ENCODE data around the gene TPSG1.
"Not testable (repeated sequence)": the region's sequence is repeated elsewhere in the genome, so short reads cannot be mapped to it uniquely, and the experiment has no call there.

TPSG1 gene

DNA sequence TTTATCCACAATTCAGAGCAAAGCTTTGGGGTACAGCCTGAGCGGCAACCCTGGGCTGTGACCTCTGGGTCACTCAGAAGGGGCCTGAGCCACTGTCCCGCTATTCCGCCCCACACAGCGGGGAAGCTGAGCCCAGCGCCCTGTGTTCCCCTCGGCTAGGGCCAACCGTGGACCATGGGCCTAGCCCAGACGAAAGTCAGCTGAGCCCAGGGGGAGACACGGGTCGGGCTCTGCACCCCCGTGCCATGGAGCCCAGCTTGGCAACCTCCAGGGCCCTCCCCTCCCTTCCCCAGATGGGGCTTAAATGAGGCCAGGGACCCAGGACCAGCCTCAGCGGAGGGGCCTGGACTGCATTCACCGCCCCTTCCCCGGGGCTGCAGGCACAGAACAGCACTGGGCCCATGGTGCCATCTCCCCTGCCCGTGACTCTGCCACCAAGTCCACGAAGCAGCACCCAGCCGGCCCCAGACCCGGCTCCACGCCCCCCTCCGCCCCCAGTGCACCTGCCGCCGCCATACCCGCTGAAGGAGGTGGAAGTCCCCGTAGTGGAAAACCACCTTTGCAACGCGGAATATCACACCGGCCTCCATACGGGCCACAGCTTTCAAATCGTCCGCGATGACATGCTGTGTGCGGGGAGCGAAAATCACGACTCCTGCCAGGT is 32.6 kb upstream of the TPSG1 start:
- DNase-seq (ENCODE audit: extremely low read depth in 1 of 2, low read depth in 1 of 2) = no peak

DNA sequence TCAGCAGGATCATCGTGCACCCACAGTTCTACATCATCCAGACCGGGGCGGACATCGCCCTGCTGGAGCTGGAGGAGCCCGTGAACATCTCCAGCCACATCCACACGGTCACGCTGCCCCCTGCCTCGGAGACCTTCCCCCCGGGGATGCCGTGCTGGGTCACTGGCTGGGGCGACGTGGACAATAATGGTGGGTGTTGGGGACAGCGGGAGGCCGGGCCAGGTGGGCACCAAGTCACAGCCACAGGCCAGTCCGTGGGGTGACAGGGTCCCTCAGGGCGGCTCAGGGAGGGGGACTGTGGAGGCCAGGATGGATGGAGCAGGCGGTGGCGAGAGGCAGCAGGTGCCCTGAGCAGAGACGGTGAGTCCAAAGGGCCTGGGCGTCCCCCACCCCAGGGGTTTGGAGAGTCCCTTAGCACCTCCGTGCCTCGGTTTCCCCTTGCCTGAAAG is 31.8 kb upstream of the TPSG1 start:
- no peak for DNase-seq (ENCODE audit: extremely low read depth in 1 of 2, low read depth in 1 of 2)

DNA sequence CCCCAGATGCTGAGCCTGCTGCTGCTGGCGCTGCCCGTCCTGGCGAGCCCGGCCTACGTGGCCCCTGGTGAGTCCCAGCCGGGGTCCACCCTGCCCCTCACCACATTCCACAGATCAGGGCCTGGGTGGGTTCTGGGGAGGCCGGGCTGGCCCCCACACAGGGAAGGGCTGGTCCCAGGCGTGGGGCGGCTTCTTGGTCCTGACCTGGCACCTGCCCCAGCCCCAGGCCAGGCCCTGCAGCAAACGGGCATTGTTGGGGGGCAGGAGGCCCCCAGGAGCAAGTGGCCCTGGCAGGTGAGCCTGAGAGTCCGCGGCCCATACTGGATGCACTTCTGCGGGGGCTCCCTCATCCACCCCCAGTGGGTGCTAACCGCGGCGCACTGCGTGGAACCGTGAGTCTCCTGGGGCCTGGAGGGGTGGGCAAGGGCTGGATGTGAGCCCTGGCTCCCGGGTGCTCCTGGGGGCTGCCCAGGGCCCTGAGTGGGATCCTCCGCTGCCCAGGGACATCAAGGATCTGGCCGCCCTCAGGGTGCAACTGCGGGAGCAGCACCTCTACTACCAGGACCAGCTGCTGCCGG is 31.3 kb upstream of the TPSG1 start:
- DNase-seq (ENCODE audit: extremely low read depth in 1 of 2, low read depth in 1 of 2) = not testable (repeated sequence)

DNA sequence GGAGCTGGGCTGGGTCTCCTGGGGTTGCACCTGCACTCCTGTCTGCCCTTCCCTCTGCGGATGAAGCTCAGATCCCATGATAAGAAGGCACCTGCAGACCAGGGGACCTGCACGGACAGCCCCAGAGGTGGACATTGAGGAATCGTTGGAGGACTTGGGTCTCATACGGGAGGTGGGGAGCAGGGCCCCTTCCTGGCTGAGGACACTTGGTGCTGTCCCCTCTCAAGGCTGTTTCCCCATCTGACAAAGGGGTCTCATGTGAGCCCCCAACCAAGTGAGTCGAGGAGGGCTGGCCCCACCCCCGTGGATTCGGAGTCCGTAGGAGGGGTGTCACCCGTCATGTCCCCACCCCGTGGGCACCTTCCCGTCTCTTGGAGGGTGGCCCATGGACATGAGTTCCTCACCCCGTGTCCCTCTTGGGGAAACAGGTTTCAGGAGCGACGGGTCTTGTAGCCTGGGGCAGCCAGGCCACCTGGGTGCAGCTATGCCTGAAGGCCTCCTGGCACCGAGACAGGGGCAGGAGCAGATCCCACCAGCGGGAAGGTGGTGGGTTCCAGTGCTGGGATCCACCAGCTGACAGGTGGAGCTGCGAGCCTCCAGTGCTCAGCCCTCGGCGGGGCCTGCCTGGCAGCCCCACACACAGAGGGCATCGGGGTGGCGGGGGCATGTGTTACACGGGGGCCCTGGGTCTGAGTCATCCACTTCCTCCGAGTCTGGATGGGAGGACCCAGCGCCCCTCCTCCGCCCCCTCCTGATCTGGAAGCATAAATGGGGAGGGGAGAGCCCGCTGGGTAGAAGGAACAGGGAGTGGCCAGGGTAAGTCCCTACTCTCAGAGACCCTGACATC is 30.4 kb upstream of the TPSG1 start, which contains the start of gene TPSD1:
Gene TPSD1, plus strand, starts transcription at position 794 of the 847 bp plus-strand sequence. CDS start 212 bp downstream, outside the sequence.
- DNase-seq (ENCODE audit: extremely low read depth in 1 of 2, low read depth in 1 of 2) = not testable (repeated sequence)

DNA sequence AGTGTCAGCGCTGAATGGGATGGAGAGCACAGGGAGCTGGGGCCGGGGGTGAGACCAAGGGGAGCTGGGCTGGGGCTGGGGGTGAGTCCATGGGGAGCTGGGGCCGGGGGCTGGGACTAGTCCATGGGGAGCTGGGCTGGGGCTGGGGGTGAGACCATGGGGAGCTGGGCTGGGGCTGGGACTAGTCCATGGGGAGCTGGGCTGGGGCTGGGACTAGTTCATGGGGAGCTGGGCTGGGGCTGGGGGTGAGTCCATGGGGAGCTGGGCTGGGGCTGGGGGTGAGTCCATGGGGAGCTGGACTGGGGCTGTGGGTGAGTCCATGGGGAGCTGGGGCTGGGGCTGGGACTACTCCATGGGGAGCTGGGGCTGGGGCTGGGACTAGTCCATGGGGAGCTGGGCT is 29.8 kb upstream of the TPSG1 start:
- not testable (repeated sequence) for DNase-seq (ENCODE audit: extremely low read depth in 1 of 2, low read depth in 1 of 2)

DNA sequence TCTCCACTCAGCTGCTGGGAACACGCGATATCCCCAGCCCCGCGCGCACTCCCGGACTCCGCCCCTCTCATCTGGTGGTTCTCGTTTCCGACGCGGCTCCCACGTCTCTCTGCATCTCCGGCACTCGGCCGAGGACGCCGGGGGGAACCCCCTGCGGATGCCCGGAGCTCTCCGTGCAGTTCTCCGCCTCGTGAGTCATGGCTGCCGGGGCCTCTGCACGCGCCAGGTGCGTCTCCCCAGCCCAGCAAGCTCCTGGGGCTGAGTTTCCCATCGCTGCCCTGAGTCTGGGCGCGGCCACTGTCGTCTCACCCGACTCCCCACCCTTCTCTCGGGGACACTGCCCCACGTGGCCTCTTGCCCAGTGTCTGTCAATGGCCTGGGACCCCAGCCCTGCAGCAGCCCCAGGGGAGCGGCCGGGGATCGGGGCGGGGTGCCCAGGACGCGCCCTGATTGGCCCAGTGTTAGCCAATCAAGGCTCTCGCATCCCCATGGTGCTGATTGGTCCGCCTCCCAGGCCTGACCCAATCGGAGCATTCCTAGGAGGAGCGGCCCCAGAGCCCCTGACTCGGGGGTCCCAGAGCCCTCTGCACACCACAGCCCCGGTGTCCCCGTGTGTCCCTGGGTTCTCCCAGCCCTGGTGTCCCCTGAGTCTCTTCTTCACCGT is 28.8 kb upstream of the TPSG1 start:
- not testable (repeated sequence) for DNase-seq (ENCODE audit: extremely low read depth in 1 of 2, low read depth in 1 of 2)

DNA sequence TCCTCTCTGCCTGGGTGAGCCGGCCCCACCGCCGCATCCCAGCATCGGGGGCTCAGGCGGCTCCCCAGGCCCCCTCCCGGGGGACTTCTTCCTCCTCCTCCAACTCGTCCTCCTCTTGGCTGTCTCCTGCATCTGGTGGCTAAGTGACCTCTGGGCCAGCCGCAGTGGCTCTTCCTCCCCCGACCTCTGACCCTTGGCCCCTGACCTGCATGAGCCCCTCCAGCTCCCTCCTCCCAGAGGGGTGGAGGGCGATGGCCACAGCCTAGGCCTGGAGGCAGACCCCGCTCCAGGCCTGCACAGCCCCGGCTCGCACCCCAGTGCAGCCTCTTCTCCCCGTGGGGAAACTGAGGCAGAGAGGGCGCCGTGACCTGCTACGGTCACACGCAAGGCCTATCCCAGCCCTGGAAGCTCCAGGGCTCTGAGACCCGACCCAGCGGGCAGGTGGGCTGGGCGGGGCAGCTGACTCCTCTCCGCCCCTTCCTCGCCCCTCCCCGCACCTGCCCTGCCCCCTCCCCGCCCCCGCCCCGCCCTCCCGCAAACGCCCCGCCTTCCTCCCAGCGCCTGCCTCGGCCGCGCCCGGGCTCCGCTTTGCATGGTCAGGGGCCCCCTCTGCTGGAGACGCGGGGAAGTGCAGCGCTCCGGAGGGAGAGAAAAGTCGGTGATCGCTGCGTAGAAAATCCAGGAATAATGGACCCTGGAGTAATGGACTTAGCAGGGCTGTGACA is 24.1 kb upstream of the TPSG1 start:
- DNase-seq (ENCODE audit: extremely low read depth in 1 of 2, low read depth in 1 of 2) = not testable (repeated sequence)

DNA sequence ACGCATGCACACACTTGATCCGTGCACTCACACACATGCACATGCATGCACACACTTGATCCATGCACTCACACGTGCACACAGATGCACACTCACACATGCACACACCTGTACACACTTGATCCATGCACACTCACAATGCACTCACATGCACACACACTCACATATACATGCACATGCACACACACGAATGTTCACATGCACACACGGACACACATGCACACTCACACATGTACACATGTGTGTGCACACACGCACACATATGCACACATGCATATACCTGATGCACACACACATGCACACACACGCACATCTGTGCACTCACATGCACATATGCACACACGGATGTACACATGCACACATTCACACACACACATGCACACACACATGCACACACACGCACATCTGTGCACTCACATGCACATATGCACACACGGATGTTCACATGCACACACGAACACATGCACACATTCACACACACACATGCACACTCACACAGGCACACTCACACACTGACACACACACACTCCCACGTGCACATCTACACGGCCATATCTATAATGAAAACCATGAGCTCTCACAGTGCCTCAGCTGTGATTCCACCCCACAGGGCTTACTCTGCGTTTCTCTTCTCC is 23.0 kb upstream of the TPSG1 start:
- DNase-seq (ENCODE audit: extremely low read depth in 1 of 2, low read depth in 1 of 2) = not testable (repeated sequence)

DNA sequence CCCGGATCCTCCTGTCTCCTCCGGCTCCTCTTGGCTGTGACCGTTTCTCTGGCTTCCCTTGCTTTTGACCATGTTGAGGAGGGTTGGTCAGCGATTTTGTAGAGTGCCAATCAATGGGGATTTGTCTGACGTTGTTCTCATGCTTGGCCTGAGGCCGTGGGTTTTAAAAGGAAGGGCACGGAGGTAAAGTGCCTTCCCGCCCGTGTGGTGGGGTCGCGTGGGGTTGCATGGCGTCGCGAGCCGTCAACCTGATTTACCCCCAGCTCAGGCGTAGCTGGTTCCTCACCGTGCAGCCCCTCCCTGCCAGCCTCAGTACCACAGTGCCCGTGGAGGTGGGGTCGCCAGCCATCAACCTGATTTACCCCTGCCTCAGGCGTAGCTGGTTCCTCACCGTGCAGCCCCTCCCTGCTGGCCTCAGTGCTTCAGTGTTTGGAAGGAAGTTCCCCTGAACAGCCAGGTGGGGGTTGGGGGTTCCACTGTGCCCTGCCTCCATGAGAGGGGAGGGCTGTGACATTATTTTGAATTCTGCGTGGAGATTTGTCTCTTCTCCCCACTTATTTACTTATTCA is 20.5 kb upstream of the TPSG1 start:
- DNase-seq (ENCODE audit: extremely low read depth in 1 of 2, low read depth in 1 of 2) = no peak

DNA sequence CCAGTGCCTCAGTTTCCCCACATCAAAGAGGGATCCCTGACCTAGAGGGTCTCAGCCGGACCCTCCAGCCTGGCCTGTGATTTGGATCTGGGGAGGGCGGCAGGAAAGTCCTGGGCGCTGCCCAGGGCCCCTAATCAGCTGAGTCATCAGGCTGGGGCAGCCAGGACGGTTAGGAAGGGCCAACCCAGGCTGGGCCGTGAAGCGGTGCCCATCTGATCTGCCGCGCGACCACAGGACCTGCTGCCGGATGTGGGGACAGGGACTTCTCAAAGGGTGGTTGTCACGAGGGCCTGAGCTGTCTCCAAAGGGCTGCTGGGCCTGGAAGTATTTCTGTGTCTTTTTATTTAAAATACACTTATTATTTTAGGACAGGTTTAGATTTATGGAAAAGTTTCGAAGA is 19.8 kb upstream of the TPSG1 start:
- peak in 1 of 2 donors; percentile 9 for DNase-seq (ENCODE audit: extremely low read depth in 1 of 2, low read depth in 1 of 2)

DNA sequence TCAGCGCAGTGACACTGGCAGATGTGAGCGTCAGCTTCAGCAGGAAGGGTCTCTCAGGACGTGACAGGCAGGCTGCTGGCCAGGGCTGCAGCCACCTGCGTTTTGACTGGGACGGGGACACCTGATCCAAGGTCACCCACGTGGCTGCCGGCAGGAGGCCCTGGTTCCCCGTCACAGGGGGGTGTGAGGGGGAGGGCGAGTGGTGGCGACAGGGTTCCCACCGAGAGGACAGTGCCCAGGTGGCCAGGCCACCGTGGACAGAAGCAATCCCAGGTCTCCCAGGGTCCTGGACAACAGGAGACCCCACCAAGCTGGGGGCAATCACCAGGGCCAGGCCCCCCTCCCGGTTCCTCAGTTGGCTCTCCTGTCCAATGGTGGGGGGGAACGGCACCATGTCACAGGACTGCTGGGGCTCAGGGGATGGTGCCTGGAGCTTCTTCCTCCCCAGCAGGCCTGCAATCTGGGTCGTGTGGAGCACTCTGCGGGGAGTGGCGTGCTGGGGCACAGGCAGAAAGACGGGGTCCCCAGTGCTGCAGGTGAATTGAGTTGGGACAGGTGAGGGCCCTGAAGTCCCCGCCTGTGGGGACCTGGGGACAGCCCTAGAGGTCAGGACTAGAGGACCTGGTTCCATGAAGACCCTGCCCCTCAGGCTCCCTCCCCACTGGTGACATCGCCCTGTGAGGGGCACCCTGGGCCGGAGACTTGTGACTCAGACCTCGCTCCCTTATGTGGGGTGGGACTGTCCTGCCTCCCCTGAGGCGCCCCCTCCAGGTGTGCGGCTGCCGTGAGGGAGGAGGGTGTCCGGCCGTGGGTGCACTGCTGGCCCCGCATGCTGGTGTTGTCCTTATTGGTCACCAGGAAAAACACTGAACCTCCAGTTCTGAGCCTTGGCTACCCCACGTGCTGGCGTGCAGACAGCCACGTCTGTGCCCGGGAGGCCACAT is 19.1 kb upstream of the TPSG1 start:
- not testable (repeated sequence) for DNase-seq (ENCODE audit: extremely low read depth in 1 of 2, low read depth in 1 of 2)

DNA sequence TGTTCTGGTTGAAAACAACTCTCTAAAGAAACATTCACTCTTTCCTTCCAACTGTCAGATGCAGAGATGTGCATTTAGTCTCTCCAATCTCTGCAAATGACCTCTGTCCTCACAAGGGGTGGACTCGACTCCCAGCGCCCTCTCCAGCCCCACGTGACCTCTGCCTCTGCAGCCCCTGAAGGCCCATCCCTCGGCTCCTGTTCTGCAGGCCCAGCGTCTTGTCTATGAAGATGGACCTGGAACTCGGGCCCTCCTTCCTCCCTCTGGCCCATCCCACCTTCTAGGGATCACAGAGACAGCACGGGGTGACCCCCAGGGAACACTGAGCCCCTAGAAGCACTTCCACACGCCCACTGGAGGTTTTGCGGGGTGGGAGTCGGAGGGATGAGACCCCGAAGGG is 18.3 kb upstream of the TPSG1 start:
- not testable (repeated sequence) for DNase-seq (ENCODE audit: extremely low read depth in 1 of 2, low read depth in 1 of 2)

DNA sequence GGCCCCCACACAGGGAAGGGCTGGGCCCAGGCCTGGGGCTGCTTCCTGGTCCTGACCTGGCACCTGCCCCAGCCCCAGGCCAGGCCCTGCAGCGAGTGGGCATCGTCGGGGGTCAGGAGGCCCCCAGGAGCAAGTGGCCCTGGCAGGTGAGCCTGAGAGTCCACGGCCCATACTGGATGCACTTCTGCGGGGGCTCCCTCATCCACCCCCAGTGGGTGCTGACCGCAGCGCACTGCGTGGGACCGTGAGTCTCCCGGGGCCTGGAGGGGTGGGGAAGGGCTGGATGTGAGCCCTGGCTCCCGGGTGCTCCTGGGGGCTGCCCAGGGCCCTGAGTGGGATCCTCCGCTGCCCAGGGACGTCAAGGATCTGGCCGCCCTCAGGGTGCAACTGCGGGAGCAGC is 16.0 kb upstream of the TPSG1 start:
- not testable (repeated sequence) for DNase-seq (ENCODE audit: extremely low read depth in 1 of 2, low read depth in 1 of 2)

DNA sequence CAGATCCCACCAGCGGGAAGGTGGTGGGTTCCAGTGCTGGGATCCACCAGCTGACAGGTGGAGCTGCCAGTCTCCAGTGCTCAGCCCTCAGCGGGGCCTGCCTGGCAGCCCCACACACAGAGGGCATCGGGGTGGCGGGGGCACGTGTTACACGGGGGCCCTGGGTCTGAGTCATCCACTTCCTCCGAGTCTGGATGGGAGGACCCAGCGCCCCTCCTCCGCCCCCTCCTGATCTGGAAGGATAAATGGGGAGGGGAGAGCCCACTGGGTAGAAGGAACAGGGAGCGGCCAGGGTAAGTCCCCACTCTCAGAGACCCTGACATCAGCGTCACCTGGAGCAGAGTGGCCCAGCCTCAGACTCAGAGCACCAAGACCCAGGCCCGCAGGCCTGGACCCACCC is 15.4 kb upstream of the TPSG1 start, which contains the start of gene TPSAB1:
Gene TPSAB1, plus strand, starts transcription at position 270 of the 400 bp plus-strand sequence. CDS start 234 bp downstream, outside the sequence.
- not testable (repeated sequence) for DNase-seq (ENCODE audit: extremely low read depth in 1 of 2, low read depth in 1 of 2)

DNA sequence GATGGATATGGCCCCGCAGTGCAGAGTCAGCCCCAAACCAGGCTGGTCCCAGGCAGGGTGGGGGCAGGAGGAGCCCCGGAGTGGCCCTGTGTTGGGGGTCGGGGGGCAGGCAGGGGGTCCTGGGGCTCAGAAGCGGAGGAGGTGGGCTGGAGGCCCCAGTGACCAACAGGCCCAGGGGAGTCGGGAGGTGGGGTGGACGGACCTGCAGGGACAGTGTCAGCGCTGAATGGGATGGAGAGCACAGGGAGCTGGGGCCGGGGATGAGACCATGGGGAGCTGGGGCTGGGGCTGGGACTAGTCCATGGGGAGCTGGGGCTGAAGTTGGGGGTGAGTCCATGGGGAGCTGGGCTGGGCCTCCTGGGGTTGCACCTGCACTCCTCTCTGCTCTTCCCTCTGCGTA is 14.5 kb upstream of the TPSG1 start:
- not testable (repeated sequence) for DNase-seq (ENCODE audit: extremely low read depth in 1 of 2, low read depth in 1 of 2)

DNA sequence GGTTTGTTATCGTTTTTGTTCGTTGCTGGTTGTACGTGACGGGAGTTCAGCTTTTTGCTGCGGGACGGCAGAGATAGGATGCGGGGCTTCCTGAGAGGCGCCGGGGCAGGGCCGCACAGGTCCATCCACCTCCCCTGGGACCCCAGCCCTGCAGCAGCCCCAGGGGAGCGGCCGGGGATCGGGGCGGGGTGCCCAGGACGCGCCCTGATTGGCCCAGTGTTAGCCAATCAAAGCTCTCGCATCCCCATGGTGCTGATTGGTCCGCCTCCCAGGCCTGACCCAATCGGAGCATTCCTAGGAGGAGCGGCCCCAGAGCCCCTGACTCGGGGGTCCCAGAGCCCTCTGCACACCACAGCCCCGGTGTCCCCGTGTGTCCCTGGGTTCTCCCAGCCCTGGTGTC is 13.8 kb upstream of the TPSG1 start:
- not testable (repeated sequence) for DNase-seq (ENCODE audit: extremely low read depth in 1 of 2, low read depth in 1 of 2)

DNA sequence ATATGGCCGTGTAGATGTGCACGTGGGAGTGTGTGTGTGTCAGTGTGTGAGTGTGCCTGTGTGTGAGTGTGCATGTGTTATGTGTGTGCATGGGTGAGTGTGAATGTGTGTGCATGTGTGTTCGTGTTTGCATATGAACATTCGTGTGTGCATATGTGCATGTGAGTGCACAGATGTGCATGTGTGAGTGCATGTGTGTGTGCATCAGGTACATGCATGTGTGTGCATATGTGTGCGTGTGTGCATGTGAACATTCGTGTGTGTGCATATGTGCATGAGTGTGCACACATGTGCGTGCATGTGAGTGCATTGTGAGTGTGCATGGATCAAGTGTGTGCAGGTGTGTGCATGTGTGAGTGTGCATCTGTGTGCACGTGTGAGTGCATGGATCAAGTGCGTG is 12.9 kb upstream of the TPSG1 start:
- no peak for DNase-seq (ENCODE audit: extremely low read depth in 1 of 2, low read depth in 1 of 2)

DNA sequence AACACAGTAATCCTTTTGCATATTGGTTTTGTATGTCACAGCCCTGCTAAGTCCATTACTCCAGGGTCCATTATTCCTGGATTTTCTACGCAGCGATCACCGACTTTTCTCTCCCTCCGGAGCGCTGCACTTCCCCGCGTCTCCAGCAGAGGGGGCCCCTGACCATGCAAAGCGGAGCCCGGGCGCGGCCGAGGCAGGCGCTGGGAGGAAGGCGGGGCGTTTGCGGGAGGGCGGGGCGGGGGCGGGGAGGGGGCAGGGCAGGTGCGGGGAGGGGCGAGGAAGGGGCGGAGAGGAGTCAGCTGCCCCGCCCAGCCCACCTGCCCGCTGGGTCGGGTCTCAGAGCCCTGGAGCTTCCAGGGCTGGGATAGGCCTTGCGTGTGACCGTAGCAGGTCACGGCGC is 11.6 kb upstream of the TPSG1 start:
- not testable (repeated sequence) for DNase-seq (ENCODE audit: extremely low read depth in 1 of 2, low read depth in 1 of 2)

All from activated CD8-positive, alpha-beta memory T cell treated with anti-CD3 and anti-CD28 coated beads for 1 hour (primary cell).